ENCODE data around the gene DUSP28.

Gene DUSP28

GRCh38 chr2:240573071-240573515 is 12.9 kb downstream of the DUSP28 start:
- DNase-seq, result no peak

- no peak for DNase-seq
Measured at GRCh38 chr2:240573516-240574385, 13.6 kb downstream of the DUSP28 start.

GRCh38 chr2:240574386-240575100 is 14.4 kb downstream of the DUSP28 start:
- no peak for DNase-seq

- DNase-seq, result no peak
Measured at GRCh38 chr2:240575101-240575965, 15.2 kb downstream of the DUSP28 start.

GRCh38 chr2:240576036-240576435 is 15.9 kb downstream of the DUSP28 start:
- no peak for DNase-seq

- no peak for DNase-seq
Measured at GRCh38 chr2:240576436-240577205, 16.5 kb downstream of the DUSP28 start.

- no peak for DNase-seq
Measured at GRCh38 chr2:240577281-240578109, 17.3 kb downstream of the DUSP28 start.

- DNase-seq, result no peak
Measured at GRCh38 chr2:240578110-240578450, 17.9 kb downstream of the DUSP28 start.

GRCh38 chr2:240578488-240578887 is 18.3 kb downstream of the DUSP28 start:
- no peak for DNase-seq

- DNase-seq, result peak in 2 of 4 experiments; percentile 26 to 28
Measured at GRCh38 chr2:240579071-240579762, 19.1 kb downstream of the DUSP28 start.

GRCh38 chr2:240579771-240580614 is 19.8 kb downstream of the DUSP28 start:
- DNase-seq, result peak; percentile 88 to 95 (median 90)

- DNase-seq, result no peak
Measured at GRCh38 chr2:240581811-240582210, 21.7 kb downstream of the DUSP28 start.

GRCh38 chr2:240582781-240583180 is 22.6 kb downstream of the DUSP28 start:
- DNase-seq, result no peak

GRCh38 chr2:240583774-240584173 is 23.6 kb downstream of the DUSP28 start:
- no peak for DNase-seq

- peak; percentile 72 to 89 (median 79) for DNase-seq
Measured at GRCh38 chr2:240584486-240585031, 24.4 kb downstream of the DUSP28 start.

- DNase-seq, result no peak
Measured at GRCh38 chr2:240585101-240585500, 24.9 kb downstream of the DUSP28 start.

GRCh38 chr2:240585681-240586197 is 25.6 kb downstream of the DUSP28 start:
- DNase-seq, result no peak

- DNase-seq, result peak; percentile 98 to 99 (median 98)
Measured at GRCh38 chr2:240586198-240586918, 26.2 kb downstream of the DUSP28 start, which contains the start of gene CAPN10. Gene CAPN10 (plus strand): TSS chr2:240586734. CDS start chr2:240586912, 178 bp downstream.

Data from suppressor macrophage (primary cell).